H1 (cell line): ENCODE data around the gene UBA5. TPM values are rescaled to one million over a fixed set of nuclear protein-coding genes. Genes with fewer than 3 reads are reported as not detected.

ENCODE experiments used
- CTCF ChIA-PET: fragments of 300-600 bp; sonication (Branson Sonifier 250); formaldehyde crosslinking; loops from one replicate; lab custom pipeline; 2021; ENCODE audit not compliant: partially characterized antibody; lab: Charles Lee
- POLR2A ChIA-PET: fragments of 300-600 bp; sonication (Branson Sonifier 250); formaldehyde crosslinking; loops from one replicate; lab custom pipeline; 2021; ENCODE audit warnings: inconsistent platforms; ENCODE audit not compliant: partially characterized antibody; lab: Charles Lee
- DNase-seq, 2 experiments: peaks; one replicate each; pipeline versions ENCODE4 v3.0.0 to v3.0.0-alpha.2; 2010 to 2022; ENCODE audit warnings: low spot score in 2 of 2, low read depth in 1 of 2, mixed read lengths in 1 of 2
- FAIRE-seq: peaks from 2 replicates; lab custom pipeline; 2011; peaks lifted over from hg19 to GRCh38; lab: Jason Lieb, UNC
- H2AFZ ChIP-seq: 2 replicates; pipeline ENCODE4 v1.8.1; 2012; ENCODE audit warnings: low read length, inconsistent platforms
- H2AK5ac ChIP-seq: 2 replicates; pipeline ENCODE4 v1.6.1; 2013; ENCODE audit warnings: low read depth, low read length
- H2BK120ac ChIP-seq: replicated peaks from 2 replicates; pipeline ENCODE3; 2013; ENCODE audit warnings: low read depth, low read length, inconsistent platforms
- H2BK12ac ChIP-seq: 2 replicates; pipeline ENCODE4 v1.6.1; 2013; ENCODE audit warnings: low read depth, low read length
- H2BK15ac ChIP-seq: 2 replicates; pipeline ENCODE4 v1.6.1; 2013; ENCODE audit warnings: low read length
- H2BK20ac ChIP-seq: 2 replicates; pipeline ENCODE4 v1.6.1; 2013; ENCODE audit warnings: low read length
- H2BK5ac ChIP-seq: 2 replicates; pipeline ENCODE4 v1.6.1; 2013; ENCODE audit warnings: low read depth, low read length
- H3K14ac ChIP-seq: 2 replicates; pipeline ENCODE4 v1.6.1; 2013; ENCODE audit warnings: inconsistent platforms; ENCODE audit not compliant: insufficient read length
- H3K18ac ChIP-seq: 2 replicates; pipeline ENCODE4 v1.6.1; 2013; ENCODE audit warnings: low read length; ENCODE audit errors: extremely low read depth
- H3K23ac ChIP-seq: 2 replicates; pipeline ENCODE4 v1.6.1; 2013; ENCODE audit warnings: inconsistent platforms; ENCODE audit not compliant: insufficient read length
- H3K23me2 ChIP-seq: 2 replicates; pipeline ENCODE4 v1.6.1; 2013; ENCODE audit warnings: low read depth, low read length
- H3K27ac ChIP-seq: 2 replicates; pipeline ENCODE4 v1.6.1; 2011; ENCODE audit warnings: low read depth, low read length, inconsistent platforms
- H3K27me3 ChIP-seq, 4 experiments: replicated peaks in 1 of 4; 1 replicate in 1 of 4; 2 replicates in 3 of 4; pipeline versions ENCODE4 v1.6.1 to v1.8.1; 2011 to 2013; ENCODE audit warnings: low read length in 3 of 4, mild to moderate bottlenecking in 3 of 4, inconsistent platforms in 2 of 4, mixed read lengths in 2 of 4, moderate library complexity in 1 of 4; ENCODE audit not compliant: control insufficient read depth in 3 of 4, insufficient read depth in 3 of 4; ENCODE audit errors: extremely low read depth in 1 of 4
- H3K36me3 ChIP-seq, 4 experiments: 2 replicates each; pipeline versions ENCODE4 v1.6.1 to v1.8.1; 2011 to 2013; ENCODE audit warnings: mild to moderate bottlenecking in 4 of 4, low read length in 3 of 4, moderate library complexity in 2 of 4, control low read depth in 1 of 4, inconsistent platforms in 1 of 4; ENCODE audit not compliant: insufficient read depth in 4 of 4, control insufficient read depth in 2 of 4
- H3K4ac ChIP-seq: replicated peaks from 2 replicates; pipeline ENCODE3; 2013; ENCODE audit warnings: low read length, low read depth, mixed read lengths, inconsistent platforms; ENCODE audit not compliant: insufficient read length
- H3K4me1 ChIP-seq, 4 experiments: replicated peaks in 1 of 4; 1 replicate in 1 of 4; 2 replicates in 3 of 4; pipeline versions ENCODE4 v1.6.1 to v1.8.1; 2011 to 2013; ENCODE audit warnings: low read length in 3 of 4, inconsistent platforms in 2 of 4, mixed read lengths in 1 of 4; ENCODE audit not compliant: insufficient read depth in 4 of 4, control insufficient read depth in 3 of 4
- H3K4me2 ChIP-seq, 2 experiments: 2 replicates each; pipeline versions ENCODE4 v1.6.1 to v1.8.1; 2011 to 2013; ENCODE audit warnings: low read depth in 2 of 2, low read length in 2 of 2, control low read depth in 1 of 2, inconsistent platforms in 1 of 2, mild to moderate bottlenecking in 1 of 2; ENCODE audit not compliant: insufficient read depth in 1 of 2
- H3K4me3 ChIP-seq, 4 experiments: fragments of 200-600, 300-600 bp in 1 of 4; sonication (generic), shearing (Covaris generic), sonication (Bioruptor Twin) in 1 of 4; 2 replicates each; pipeline versions ENCODE4 v1.5.1 to v1.8.1; 2011 to 2016; ENCODE audit warnings: low read length in 4 of 4, low read depth in 3 of 4, control low read depth in 2 of 4, inconsistent platforms in 2 of 4, mild to moderate bottlenecking in 2 of 4, mixed read lengths in 1 of 4, moderate library complexity in 1 of 4; ENCODE audit not compliant: insufficient read depth in 2 of 4; ENCODE audit errors: extremely low read depth in 1 of 4
- H3K56ac ChIP-seq: replicated peaks from 2 replicates; pipeline ENCODE3; 2013; ENCODE audit warnings: low read depth, mild to moderate bottlenecking, mixed read lengths, low read length, inconsistent platforms; ENCODE audit not compliant: insufficient read length
- H3K79me1 ChIP-seq: 2 replicates; pipeline ENCODE4 v1.6.1; 2013; ENCODE audit warnings: low read depth, low read length, control low read depth
- H3K79me2 ChIP-seq, 2 experiments: 2 replicates each; pipeline versions ENCODE4 v1.6.1 to v1.8.1; 2012 to 2013; ENCODE audit warnings: low read length in 2 of 2, mild to moderate bottlenecking in 2 of 2, inconsistent platforms in 1 of 2; ENCODE audit not compliant: insufficient read depth in 2 of 2, control insufficient read depth in 1 of 2
- H3K9ac ChIP-seq, 4 experiments: replicated peaks in 1 of 4; 1 replicate in 1 of 4; 2 replicates in 3 of 4; pipeline versions ENCODE4 v1.6.1 to v1.8.1; 2011 to 2013; ENCODE audit warnings: low read depth in 3 of 4, low read length in 3 of 4, control low read depth in 2 of 4, mild to moderate bottlenecking in 2 of 4, moderate library complexity in 2 of 4, inconsistent platforms in 1 of 4; ENCODE audit errors: extremely low read depth in 1 of 4
- H3K9me3 ChIP-seq, 2 experiments: 2 replicates each; pipeline versions ENCODE4 v1.6.1 to v1.8.1; 2012 to 2013; ENCODE audit warnings: mild to moderate bottlenecking in 2 of 2, moderate library complexity in 2 of 2, control low read depth in 1 of 2, inconsistent platforms in 1 of 2, low read depth in 1 of 2, low read length in 1 of 2, mixed read lengths in 1 of 2; ENCODE audit not compliant: insufficient read depth in 2 of 2
- H4K20me1 ChIP-seq, 2 experiments: replicated peaks in 1 of 2; 2 replicates each; pipeline versions ENCODE3 to v1.8.1; 2011 to 2013; ENCODE audit warnings: inconsistent platforms in 2 of 2, low read length in 2 of 2, mild to moderate bottlenecking in 1 of 2; ENCODE audit not compliant: insufficient read depth in 2 of 2, control insufficient read depth in 1 of 2
- H4K5ac ChIP-seq: 2 replicates; pipeline ENCODE4 v1.6.1; 2013; ENCODE audit warnings: low read length, low read depth, mixed read lengths, inconsistent platforms; ENCODE audit not compliant: insufficient read length
- H4K8ac ChIP-seq: 2 replicates; pipeline ENCODE4 v1.8.0; 2013; ENCODE audit warnings: mild to moderate bottlenecking, moderate library complexity, low read length, inconsistent platforms; ENCODE audit not compliant: insufficient read depth; ENCODE audit errors: extremely low read depth
- H4K91ac ChIP-seq: replicated peaks from 2 replicates; pipeline ENCODE3; 2013; ENCODE audit warnings: low read length, mixed read lengths, inconsistent platforms; ENCODE audit not compliant: insufficient read length
- ASH2L ChIP-seq: fragments of 200-600, 300-600 bp; sonication (generic); IDR thresholded peaks from one replicate; pipeline ENCODE4 v1.7.1; 2017; ENCODE audit warnings: low read length
- ATF3 ChIP-seq: IDR thresholded peaks from 2 replicates; pipeline ENCODE4 v1.6.1; 2011; ENCODE audit warnings: low read depth, mild to moderate bottlenecking, low read length; ENCODE audit not compliant: insufficient read depth
- CBX8 ChIP-seq: fragments of 300-800, 300-1000 bp; sonication (generic); IDR thresholded peaks from 2 replicates; pipeline ENCODE4 v1.7.1; 2016; ENCODE audit warnings: low read depth, low read length, borderline replicate concordance
- CHD2 ChIP-seq: IDR thresholded peaks from 2 replicates; pipeline ENCODE4 v1.6.1; 2012; ENCODE audit warnings: low read length, improper control_type of control experiment
- CREB1 ChIP-seq: IDR thresholded peaks from 2 replicates; pipeline ENCODE4 v1.6.1; 2012; ENCODE audit warnings: inconsistent platforms
- GABPA ChIP-seq: IDR thresholded peaks from 2 replicates; pipeline ENCODE4 v1.6.1; 2011; ENCODE audit warnings: mild to moderate bottlenecking, low read length, moderate library complexity, borderline replicate concordance; ENCODE audit not compliant: insufficient read depth
- HDAC6 ChIP-seq: IDR thresholded peaks from one replicate; pipeline ENCODE4 v1.7.1; 2012; ENCODE audit warnings: low read depth, mild to moderate bottlenecking, inconsistent platforms, low read length, moderate library complexity
- RFX5 ChIP-seq: IDR thresholded peaks from 2 replicates; pipeline ENCODE4 v1.6.1; 2011; ENCODE audit warnings: low read depth, low read length, improper control_type of control experiment, borderline replicate concordance
- SAP30 ChIP-seq: fragments of 300-600 bp; sonication (generic); IDR thresholded peaks from 2 replicates; pipeline ENCODE4 v1.7.1; 2012; ENCODE audit warnings: low read length, moderate library complexity, mild to moderate bottlenecking, inconsistent platforms; ENCODE audit not compliant: insufficient read depth, insufficient replicate concordance
- SIRT6 ChIP-seq: IDR thresholded peaks from one replicate; pipeline ENCODE4 v1.7.1; 2012; ENCODE audit warnings: low read length, inconsistent platforms
- SP2 ChIP-seq: IDR thresholded peaks from 2 replicates; pipeline ENCODE4 v1.6.1; 2012; ENCODE audit warnings: mild to moderate bottlenecking, low read length, inconsistent platforms
- TBP ChIP-seq: IDR thresholded peaks from 2 replicates; pipeline ENCODE4 v1.6.1; 2011; ENCODE audit warnings: low read depth, low read length, improper control_type of control experiment
- USF2 ChIP-seq: IDR thresholded peaks from 2 replicates; pipeline ENCODE4 v1.6.1; 2011; ENCODE audit warnings: low read length, improper control_type of control experiment
- polyA plus RNA-seq, 7 experiments: library from polyadenylated mRNA; depleted of rRNA in 3 of 7; stranded (reverse) in 5 of 7; unstranded in 2 of 7; fragments of >200 nt in 5 of 7; fragments of 200-250 nt in 2 of 7; gene quantifications; 1 replicate in 5 of 7; 2 replicates in 1 of 7; 4 replicates in 1 of 7; pipeline versions ENCODE4 v1.2.1 to v1.2.3, GENCODE V29; 2011 to 2013; ENCODE audit warnings: missing spikeins in 2 of 7, mixed read lengths in 2 of 7
- total RNA-seq: library from RNA; stranded (reverse); fragmentation: NEBNext Ultra II Directional; extraction: Animal tissue kit (Norgen Biotek cat#: 25700); gene quantifications from 2 replicates; pipeline ENCODE4 v1.2.1, GENCODE V29; 2021

UBA5 gene
- total and polyA plus RNA-seq, 2 of the 8 experiments (the other 6 are each of a cell fraction or from before 2014, with no cell fraction given) = 11.0 to 28.0 TPM

DNA sequence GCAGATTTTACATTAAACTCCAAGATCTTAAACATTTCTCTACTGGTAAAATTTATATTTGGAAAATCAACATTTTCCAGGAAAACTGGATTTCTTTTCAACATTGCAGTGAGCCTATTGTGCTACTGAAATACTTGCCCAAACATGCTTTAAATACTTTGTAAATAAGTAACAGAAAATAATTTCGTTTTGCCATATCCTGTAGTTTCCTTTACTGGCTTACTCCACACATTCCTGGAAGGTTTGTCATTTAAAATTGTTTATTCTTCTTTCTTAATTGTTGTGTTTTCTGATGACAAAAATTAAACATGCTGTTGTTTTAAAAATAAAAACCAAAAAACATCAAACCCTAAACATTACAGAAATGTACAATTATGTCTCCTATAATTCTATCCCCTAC, 22.5 kb upstream of the UBA5 start (continued):
- no peak for TF ChIP-seq ASH2L
- TF ChIP-seq RFX5 = no peak
- TF ChIP-seq, all 59 proteins: peak for 0

GRCh38 chr3:132638706-132639105, 21.4 kb upstream of the UBA5 start:
- no peaks in the 10 kb centered on the region for H3K79me1 ChIP-seq
- H3K18ac ChIP-seq = no peak overlapping the region
- H2BK12ac ChIP-seq = no peak overlapping the region
- no peak overlapping the region for H2BK20ac ChIP-seq
- no peak overlapping the region for H3K4me3 ChIP-seq
- no peak overlapping the region for H2BK15ac ChIP-seq
- H4K5ac ChIP-seq = no peak overlapping the region
- H2AK5ac ChIP-seq = no peak overlapping the region
- H3K56ac ChIP-seq = no peak overlapping the region
- H4K20me1 ChIP-seq = no peaks in the 10 kb centered on the region
- H2BK5ac ChIP-seq = no peak overlapping the region
- H2AFZ ChIP-seq = no peak overlapping the region
- H3K23ac ChIP-seq = no peak overlapping the region
- H3K36me3 ChIP-seq = peaks cover 0 to 5% (median 1%) of the 10 kb centered on the region in 4 experiments; a peak in 1 of 8 replicates
- H3K27me3 ChIP-seq = no peaks in the 10 kb centered on the region
- H3K4ac ChIP-seq = no peak overlapping the region
- no peak for DNase-seq
- H3K27ac ChIP-seq = no peak overlapping the region
- H3K23me2 ChIP-seq = no peaks in the 10 kb centered on the region
- H3K4me2 ChIP-seq = no peak overlapping the region
- TF ChIP-seq USF2 = no peak
- no peak for TF ChIP-seq TBP
- no peak for TF ChIP-seq SAP30
- TF ChIP-seq CHD2 = no peak
- no peak for TF ChIP-seq CBX8
- TF ChIP-seq ATF3 = no peak
- no peak for TF ChIP-seq SP2
- no peak for TF ChIP-seq CREB1
- no peak for TF ChIP-seq GABPA
- TF ChIP-seq RFX5 = no peak
- no peak for TF ChIP-seq HDAC6
- no peak for TF ChIP-seq SIRT6
- H3K79me2 ChIP-seq = no peaks in the 10 kb centered on the region
- H3K9ac ChIP-seq = no peak overlapping the region
- H3K14ac ChIP-seq = no peak overlapping the region
- no peak for FAIRE-seq
- no peak overlapping the region for H2BK120ac ChIP-seq
- no peak overlapping the region for H4K91ac ChIP-seq
- H3K9me3 ChIP-seq = no peaks in the 10 kb centered on the region
- H3K4me1 ChIP-seq = no peaks in the 10 kb centered on the region
- no peak overlapping the region for H4K8ac ChIP-seq
- ChIA-PET POLR2A (no interaction called here), CTCF (interaction anchor here (0.9 to 6.7 kb wide), 4 partner anchors 78 to 110 kb away, joined by 3 to 163 read pairs (median 3); no protein-coding TSS in a partner anchor)
